PC-3 (cell line): ENCODE results near the gene GAA. TPM values are rescaled to one million over a fixed set of nuclear protein-coding genes. Genes with fewer than 3 reads are reported as not detected.

Experiments
- ATAC-seq: fragments of 200-7000 bp; cut with Tn5 transposase; 2 replicates; pipeline ENCODE4 v1.9.1; 2020; ENCODE audit warnings: mild to moderate bottlenecking, moderate library complexity
- BruUV-seq: library from RNA; stranded (reverse); fragments of 400-500 nt; replicated peaks from 2 replicates; lab custom pipeline; 2021; lab: Mats Ljungman, UMichigan
- CTCF ChIA-PET: fragments of 300-600 bp; sonication (Branson Sonifier 250); formaldehyde crosslinking; loops from one replicate; lab custom pipeline; 2022; ENCODE audit warnings: antibody characterized with exemption; lab: Charles Lee
- POLR2A ChIA-PET: fragments of 300-600 bp; sonication (Branson Sonifier 250); formaldehyde crosslinking; loops from one replicate; lab custom pipeline; 2022; ENCODE audit warnings: antibody characterized with exemption; ENCODE audit not compliant: unreplicated experiment; lab: Charles Lee
- DNase-seq: peaks from one replicate; pipeline ENCODE4 v3.0.0-alpha.2; 2015
- H2AFZ ChIP-seq: fragments of 300-600 bp; sonication (generic); 2 replicates; pipeline ENCODE4 v1.6.0; 2016; ENCODE audit warnings: antibody characterized with exemption, low read length
- H3F3A ChIP-seq: fragments of 300-600 bp; sonication (generic); one replicate; pipeline ENCODE4 v1.6.0; 2017; ENCODE audit warnings: antibody characterized with exemption, low read length, control low read depth, mild to moderate bottlenecking; ENCODE audit not compliant: unreplicated experiment
- H3K27ac ChIP-seq: fragments of 300-600 bp; sonication (generic); 2 replicates; pipeline ENCODE4 v1.5.1; 2016; ENCODE audit warnings: mild to moderate bottlenecking, low read length
- H3K27me3 ChIP-seq: fragments of 300-600 bp; sonication (generic); 2 replicates; pipeline ENCODE4 v1.6.1; 2016; ENCODE audit warnings: low read length, mixed read lengths
- H3K36me3 ChIP-seq: fragments of 300-600 bp; sonication (generic); 2 replicates; pipeline ENCODE4 v1.6.1; 2016; ENCODE audit warnings: low read depth, mixed run types, low read length, mixed read lengths
- H3K4me1 ChIP-seq: fragments of 300-600 bp; sonication (generic); 2 replicates; pipeline ENCODE4 v1.5.1; 2016; ENCODE audit warnings: low read length; ENCODE audit not compliant: insufficient read depth
- H3K4me2 ChIP-seq: fragments of 300-600 bp; sonication (generic); 2 replicates; pipeline ENCODE4 v1.6.0; 2016; ENCODE audit warnings: low read length
- H3K4me3 ChIP-seq: fragments of 300-600 bp; sonication (generic); 2 replicates; pipeline ENCODE4 v1.5.1; 2016; ENCODE audit warnings: mild to moderate bottlenecking, low read length, mixed read lengths
- H3K79me2 ChIP-seq: fragments of 300-600 bp; sonication (generic); 2 replicates; pipeline ENCODE4 v1.6.1; 2017; ENCODE audit warnings: low read length, mixed read lengths
- H3K9ac ChIP-seq: fragments of 300-600 bp; sonication (generic); 2 replicates; pipeline ENCODE4 v1.6.0; 2016; ENCODE audit warnings: mild to moderate bottlenecking, low read length
- H3K9me2 ChIP-seq: fragments of 300-600 bp; sonication (generic); replicated peaks from 2 replicates; pipeline ENCODE4 v1.6.1; 2016; ENCODE audit warnings: mixed run types, low read length, mixed read lengths
- H3K9me3 ChIP-seq: fragments of 300-600 bp; sonication (generic); 2 replicates; pipeline ENCODE4 v1.6.1; 2016; ENCODE audit warnings: low read length, mixed read lengths
- H4K20me1 ChIP-seq: fragments of 300-600 bp; sonication (generic); 2 replicates; pipeline ENCODE4 v1.6.1; 2016; ENCODE audit warnings: low read length, mixed read lengths
- CTCF ChIP-seq: fragments of 300-600 bp; sonication (generic); conservative IDR thresholded peaks from 2 replicates; pipeline ENCODE4 v1.5.1; 2017; ENCODE audit warnings: antibody characterized with exemption, low read depth, mild to moderate bottlenecking, low read length
- EZH2 ChIP-seq: fragments of 300-600 bp; sonication (generic); IDR thresholded peaks from one replicate; pipeline ENCODE4 v1.6.1; 2017; ENCODE audit warnings: antibody characterized with exemption, mild to moderate bottlenecking, low read length; ENCODE audit not compliant: unreplicated experiment
- EZH2phosphoT487 ChIP-seq: fragments of 300-600 bp; sonication (generic); IDR thresholded peaks from 2 replicates; pipeline ENCODE4 v1.6.1; 2018; ENCODE audit warnings: mild to moderate bottlenecking, antibody characterized with exemption, low read length, borderline replicate concordance
- intact Hi-C: fragments of 100-400 bp; cut with micrococcal nuclease; formaldehyde crosslinking; loops from 2 replicates; pipeline ENCODE4 v1.9.0; 2023
- total RNA-seq: library from RNA; depleted of rRNA; stranded (reverse); fragments of >200 nt; gene quantifications from 2 replicates; pipeline ENCODE4 v1.2.3, GENCODE V29; 2014

Gene GAA
- total RNA-seq, 1 experiment from 2014 or later = 76.2 TPM

- no peaks in the 10 kb centered on the region for H3K36me3 ChIP-seq
- H3K4me1 ChIP-seq = peaks cover 18% of the 10 kb centered on the region
- H3K9me2 ChIP-seq = no peaks in the 10 kb centered on the region
- H3K4me3 ChIP-seq = no peak overlapping the region
- H3K27ac ChIP-seq = no peak overlapping the region
- H3K9ac ChIP-seq = no peak overlapping the region
- no peak overlapping the region for H2AFZ ChIP-seq
- TF ChIP-seq CTCF (no peak), EZH2phosphoT487 (no peak), EZH2 (no peak)
- no peaks in the 10 kb centered on the region for H3F3A ChIP-seq
- H3K79me2 ChIP-seq = peaks cover 19% of the 10 kb centered on the region
- no TSS peak for BruUV-seq
- ChIA-PET POLR2A (interaction anchor here (0.6 kb wide), 1 partner anchor 19 kb away, joined by 3 read pairs; no protein-coding TSS in a partner anchor), CTCF (no interaction called here)
- H3K4me2 ChIP-seq = no peak overlapping the region
- ATAC-seq (no peak), DNase-seq (no peak)
- no peaks in the 10 kb centered on the region for H3K27me3 ChIP-seq
- H4K20me1 ChIP-seq = no peaks in the 10 kb centered on the region
- intact Hi-C loops = loop anchor here (5.0 kb wide), 1 partner anchor 148 kb away; no protein-coding TSS in a partner anchor
- H3K9me3 ChIP-seq = no peaks in the 10 kb centered on the region
These were observed 3.1 kb downstream of the GAA start for GRCh38 chr17:80104321-80104955.

GRCh38 chr17:80104956-80105375, 3.6 kb downstream of the GAA start:
- POLR2A ChIA-PET = no interaction called here
- intact Hi-C loops = loop anchor here (5.0 kb wide), 1 partner anchor 147 kb away; no protein-coding TSS in a partner anchor

More at GRCh38 chr17:80104956-80105375, 3.6 kb downstream of the GAA start:
- no peak overlapping the region for H3K4me3 ChIP-seq
- no peaks in the 10 kb centered on the region for H3K9me3 ChIP-seq
- no TSS peak for BruUV-seq
- H3K4me2 ChIP-seq = no peak overlapping the region
- no peak overlapping the region for H3K27ac ChIP-seq
- H4K20me1 ChIP-seq = no peaks in the 10 kb centered on the region
- peaks cover 18% of the 10 kb centered on the region for H3K4me1 ChIP-seq
- no peak overlapping the region for H2AFZ ChIP-seq
- TF ChIP-seq EZH2 (no peak), EZH2phosphoT487 (no peak), CTCF (no peak)
- H3K9me2 ChIP-seq = no peaks in the 10 kb centered on the region
- no peak overlapping the region for H3K9ac ChIP-seq
- ATAC-seq (no peak), DNase-seq (no peak)
- no peaks in the 10 kb centered on the region for H3K36me3 ChIP-seq
- CTCF ChIA-PET = no interaction called here
- peaks cover 19% of the 10 kb centered on the region for H3K79me2 ChIP-seq
- no peaks in the 10 kb centered on the region for H3K27me3 ChIP-seq
- H3F3A ChIP-seq = no peaks in the 10 kb centered on the region
